Lung (tissue), 12 donors: ENCODE measurements around the gene PYM1. TPM values are rescaled to one million over a fixed set of nuclear protein-coding genes. Genes with fewer than 3 reads are reported as not detected.

Experiments used
- ATAC-seq: fragments of 200-7000 bp; cut with Tn5 transposase; one replicate; pipeline ENCODE4 v1.9.1; 2020; ENCODE audit warnings: moderate number of reproducible peaks; ENCODE audit not compliant: insufficient read depth, low FRiP score
- DNase-seq, 3 donors: peaks; one replicate each; pipeline ENCODE4 v3.0.0-alpha.2; 2013 to 2017
- H3K27ac ChIP-seq, 2 donors: one replicate each; pipeline ENCODE4 v1.5.1; 2013; ENCODE audit warnings: mild to moderate bottlenecking in 2 of 2, moderate library complexity in 2 of 2, control low read depth in 1 of 2, inconsistent platforms in 1 of 2, low read depth in 1 of 2, low read length in 1 of 2
- H3K27me3 ChIP-seq, 3 donors: one replicate each; pipeline ENCODE4 v1.5.1; 2013; ENCODE audit warnings: low read length in 2 of 3; ENCODE audit not compliant: control insufficient read depth in 3 of 3, insufficient read depth in 3 of 3
- H3K36me3 ChIP-seq, 4 donors: one replicate each; pipeline ENCODE4 v1.5.1; 2013; ENCODE audit warnings: low read length in 4 of 4, mild to moderate bottlenecking in 1 of 4, moderate library complexity in 1 of 4; ENCODE audit not compliant: control insufficient read depth in 4 of 4, insufficient read depth in 4 of 4
- H3K4me1 ChIP-seq, 5 donors: one replicate each; pipeline ENCODE4 v1.5.1; 2013; ENCODE audit warnings: low read length in 5 of 5, mild to moderate bottlenecking in 2 of 5, moderate library complexity in 1 of 5; ENCODE audit not compliant: control insufficient read depth in 5 of 5, insufficient read depth in 5 of 5
- H3K4me3 ChIP-seq: one replicate; pipeline ENCODE4 v1.5.1; 2013; ENCODE audit warnings: mild to moderate bottlenecking, control low read depth, moderate library complexity
- H3K9ac ChIP-seq, 2 donors: one replicate each; pipeline ENCODE4 v1.5.1; 2013; ENCODE audit warnings: low read length in 2 of 2, control low read depth in 1 of 2; ENCODE audit not compliant: insufficient read depth in 1 of 2
- H3K9me3 ChIP-seq, 4 donors: one replicate each; pipeline ENCODE4 v1.5.1; 2013; ENCODE audit warnings: low read length in 3 of 4, mild to moderate bottlenecking in 1 of 4, moderate library complexity in 1 of 4; ENCODE audit not compliant: control insufficient read depth in 4 of 4, insufficient read depth in 3 of 4
- CTCF ChIP-seq: IDR thresholded peaks from 2 replicates; pipeline ENCODE4 v1.5.1; 2012; ENCODE audit warnings: mild to moderate bottlenecking; ENCODE audit errors: control extremely low read depth, extremely low read depth
- WGBS, 2 donors: extraction: QIAGEN DNeasy Blood & Tissue Kit; methylation state at CpG; one replicate each; pipeline ENCODE4 v1.1.7; 2013; 5-methylcytosine and 5-hydroxymethylcytosine counted together
- polyA plus RNA-seq, 2 donors: library from polyadenylated mRNA; stranded (reverse); fragments of 200-250 nt; gene quantifications; one replicate each; pipeline ENCODE4 v1.2.1, GENCODE V29; 2013
- total RNA-seq, 2 donors: library from RNA; depleted of rRNA in 1 of 2; stranded (reverse); fragments of >200 nt in 1 of 2; gene quantifications; one replicate each; pipeline ENCODE4 v1.2.1, GENCODE V29; 2014 to 2021
- donor health status: control.
- donor health status: control.
- donor health status: Bipolar disorder and iron deficiency.
- donor health status: healthy.
- donor health status: DM: yes; HTN: yes; CAD: no.

PYM1 gene
- total and polyA plus RNA-seq, 4 donors: 32.0 to 44.9 (median 35.0) TPM

GRCh38 chr12:55935738-55936151 is 8.1 kb upstream of the PYM1 start:
- DNase-seq: peak; percentile 35 to 49 (median 36)
- Histone ChIP-seq H3K9me3 (no peaks in the 10 kb centered on the region), H3K9ac (no peak overlapping the region), H3K4me1 (peaks cover 0 to 24% (median 10%) of the 10 kb centered on the region in 5 donors), H3K27ac (peak overlapping the region in 1 of 2 donors; percentile 17), H3K36me3 (no peaks in the 10 kb centered on the region), H3K27me3 (no peaks in the 10 kb centered on the region), H3K4me3 (no peak overlapping the region)
- no peak for TF ChIP-seq CTCF
- 60 to 78% methylated on average over 26 of the region's 26 CpGs for WGBS, 2 donors
- ATAC-seq: no peak

- H3K36me3 ChIP-seq: no peaks in the 10 kb centered on the region
- peaks cover 0 to 21% (median 8%) of the 10 kb centered on the region in 5 donors for H3K4me1 ChIP-seq
- DNase-seq: no peak
- no peak overlapping the region for H3K27ac ChIP-seq
- H3K4me3 ChIP-seq: no peak overlapping the region
- no peak for ATAC-seq
- 93 to 100% methylated on average over 1 of the region's 1 CpG for WGBS, 2 donors
- no peak for TF ChIP-seq CTCF
- no peaks in the 10 kb centered on the region for H3K9me3 ChIP-seq
- no peaks in the 10 kb centered on the region for H3K27me3 ChIP-seq
- no peak overlapping the region for H3K9ac ChIP-seq
These were observed 7.1 kb upstream of the PYM1 start for GRCh38 chr12:55934773-55935172.

GRCh38 chr12:55933799-55934742 is 6.4 kb upstream of the PYM1 start:
- ATAC-seq: no peak
- Histone ChIP-seq H3K9me3 (no peaks in the 10 kb centered on the region), H3K27ac (no peak overlapping the region), H3K4me1 (peaks cover 0 to 21% (median 8%) of the 10 kb centered on the region in 5 donors), H3K27me3 (no peaks in the 10 kb centered on the region), H3K36me3 (no peaks in the 10 kb centered on the region), H3K9ac (no peak overlapping the region), H3K4me3 (no peak overlapping the region)
- 98 to 100% methylated on average over 1 of the region's 1 CpG for WGBS, 2 donors
- DNase-seq: no peak
- TF ChIP-seq CTCF: no peak
